Stimulated activated memory B cell treated with anti-CD40 and anti-IgM and Interleukin-4, amounts not matched to agents 10 μg/mL and 1 μg/mL and 100 μg/mL, for 72 hours (primary cell): ENCODE data around the gene MIF.
"Not testable (repeated sequence)": the region's sequence is repeated elsewhere in the genome, so short reads cannot be mapped to it uniquely, and the experiment has no call there.

Experiments used
- ATAC-seq: fragments of 150-1000 bp; cut with Tn5 transposase; 2 replicates; pipeline ENCODE4 v1.10.0; 2021
- H3K27ac Mint-ChIP-seq: one replicate; pipeline ENCODE4 v1.8.0; 2022; ENCODE audit warnings: mild to moderate bottlenecking, mixed read lengths
- H3K27me3 Mint-ChIP-seq: one replicate; pipeline ENCODE4 v1.8.0; 2022; ENCODE audit warnings: mixed read lengths
- H3K36me3 Mint-ChIP-seq: one replicate; pipeline ENCODE4 v1.8.0; 2022; ENCODE audit warnings: mixed read lengths
- H3K4me1 Mint-ChIP-seq: one replicate; pipeline ENCODE4 v1.8.0; 2022; ENCODE audit warnings: mixed read lengths
- H3K4me3 Mint-ChIP-seq: one replicate; pipeline ENCODE4 v1.8.0; 2022; ENCODE audit warnings: mild to moderate bottlenecking, moderate library complexity, mixed read lengths
- H3K9me3 Mint-ChIP-seq: one replicate; pipeline ENCODE4 v1.8.0; 2022; ENCODE audit warnings: mixed read lengths

The MIF gene

GRCh38 chr22:23938328-23939016 is 44.3 kb downstream of the MIF start:
- H3K4me3 Mint-ChIP-seq, result no peak overlapping the region
- no peaks in the 10 kb centered on the region for H3K36me3 Mint-ChIP-seq
- no peaks in the 10 kb centered on the region for H3K9me3 Mint-ChIP-seq
- no peak overlapping the region for H3K27ac Mint-ChIP-seq
- no peaks in the 10 kb centered on the region for H3K27me3 Mint-ChIP-seq
- no peak for ATAC-seq
- H3K4me1 Mint-ChIP-seq, result no peaks in the 10 kb centered on the region

- Mint-ChIP-seq H3K36me3 (no peaks in the 10 kb centered on the region), H3K27me3 (no peaks in the 10 kb centered on the region), H3K27ac (no peak overlapping the region), H3K4me3 (no peak overlapping the region), H3K9me3 (no peaks in the 10 kb centered on the region), H3K4me1 (no peaks in the 10 kb centered on the region)
- no peak for ATAC-seq
Observed at GRCh38 chr22:23939017-23939357, 44.8 kb downstream of the MIF start.

GRCh38 chr22:23940166-23940565 is 46.0 kb downstream of the MIF start:
- H3K4me3 Mint-ChIP-seq, H3K4me1 Mint-ChIP-seq, ATAC-seq, H3K9me3 Mint-ChIP-seq, H3K27me3 Mint-ChIP-seq, H3K36me3 Mint-ChIP-seq, H3K27ac Mint-ChIP-seq: not testable (repeated sequence)
